A549 treated with dexamethasone at 1 μM for 4 hours (cell line): ENCODE data around the gene KLK12. TPM values are rescaled to one million over a fixed set of nuclear protein-coding genes. Genes with fewer than 3 reads are reported as not detected.

ENCODE experiments used
- total RNA-seq: library from RNA; stranded (reverse); fragments of 200-300 nt; extraction: Qiagen RNA extraction; gene quantifications from 5 replicates; pipeline ENCODE4 v1.2.3, GENCODE V29; 2022

The KLK12 gene, protein sequence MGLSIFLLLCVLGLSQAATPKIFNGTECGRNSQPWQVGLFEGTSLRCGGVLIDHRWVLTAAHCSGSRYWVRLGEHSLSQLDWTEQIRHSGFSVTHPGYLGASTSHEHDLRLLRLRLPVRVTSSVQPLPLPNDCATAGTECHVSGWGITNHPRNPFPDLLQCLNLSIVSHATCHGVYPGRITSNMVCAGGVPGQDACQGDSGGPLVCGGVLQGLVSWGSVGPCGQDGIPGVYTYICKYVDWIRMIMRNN
- not detected in 5 replicates for total RNA-seq

DNA sequence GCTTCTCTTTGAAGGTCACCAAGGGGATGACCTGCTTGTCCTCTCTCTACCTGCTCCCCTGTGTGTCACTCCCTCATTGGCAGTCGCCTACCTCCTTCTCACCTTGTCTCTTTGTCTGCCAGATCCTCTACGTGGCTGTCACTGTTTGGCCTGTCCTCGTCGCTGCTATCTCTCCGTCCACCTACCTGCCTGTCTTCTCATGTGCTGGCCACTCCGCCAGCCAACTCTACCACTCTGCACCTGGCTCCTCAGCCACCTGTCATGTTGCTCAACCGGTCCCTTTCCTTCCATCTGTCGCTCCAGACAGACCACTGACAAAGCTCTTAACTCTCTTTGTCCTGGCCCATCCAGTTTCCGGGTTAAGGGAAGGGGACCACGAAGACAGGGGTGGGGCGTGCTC is at the start of gene KLK12:
Gene KLK12 (minus strand): TSS at position 299 of the 400 bp plus-strand sequence. CDS start 381 bp downstream, outside the sequence.

DNA sequence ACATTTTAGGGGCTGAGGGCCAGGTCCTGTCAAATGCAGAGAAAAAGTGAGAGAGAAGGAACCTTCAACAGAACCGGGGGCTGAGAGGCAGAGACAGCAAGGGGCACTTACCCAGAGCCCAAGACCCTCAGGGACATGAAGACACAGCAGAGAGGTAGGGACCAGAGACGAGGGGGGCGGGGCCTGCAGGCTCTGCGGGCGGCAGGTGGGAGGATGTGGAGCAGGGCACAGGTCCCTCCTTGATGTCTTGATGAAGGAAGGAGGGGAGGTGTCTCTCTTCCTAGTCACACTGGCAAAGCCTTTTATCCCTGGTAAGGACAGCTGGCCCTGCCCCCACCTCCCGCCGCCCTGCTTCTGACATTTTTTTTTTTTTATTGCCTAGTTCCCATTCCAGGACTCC is 47.8 kb upstream of the KLK12 start, which contains the start of gene KLK14:
Gene KLK14 (minus strand): TSS at position 277 of the 400 bp plus-strand sequence. CDS start 273 bp downstream, at position 4.

GRCh38 chr19:51064534-51065220 is 29.9 kb upstream of the KLK12 start, which contains the start of gene KLK13:
KLK13 (minus strand) TSS chr19:51065092; CDS start chr19:51065067, 25 bp downstream.

DNA sequence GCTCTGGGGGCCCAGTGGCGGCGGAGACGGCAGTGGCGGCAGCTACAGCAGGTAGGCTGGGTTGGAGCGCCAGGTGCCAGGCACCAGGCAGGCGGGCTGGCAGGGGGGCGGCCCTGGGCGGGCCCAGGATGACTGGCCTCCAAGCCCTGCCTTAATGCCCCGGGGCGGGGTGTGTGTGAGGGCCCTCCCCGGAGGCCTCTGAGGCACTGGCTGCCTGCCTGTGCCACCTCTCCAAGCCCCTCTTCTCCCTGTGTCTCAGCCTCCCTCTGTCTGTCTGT is 8.3 kb downstream of the KLK12 start, which contains the start of gene KLK11:
Gene KLK11 (minus strand): TSS at position 63 of the 278 bp plus-strand sequence. CDS start 985 bp downstream, outside the sequence.

GRCh38 chr19:51019544-51019925 is 15.3 kb downstream of the KLK12 start, which contains the start of gene KLK10:
KLK10 (minus strand) TSS chr19:51019709; CDS start chr19:51019130, 579 bp downstream.

GRCh38 chr19:51001515-51001914 is 33.3 kb downstream of the KLK12 start, which contains the start of gene KLK8:
KLK8 (minus strand) TSS chr19:51001604; CDS start chr19:51001167, 437 bp downstream.

GRCh38 chr19:50983625-50984292 is 51.0 kb downstream of the KLK12 start, which contains the start of gene KLK7:
KLK7 (minus strand) TSS chr19:50983917; CDS start chr19:50982399, 1,518 bp downstream.

Other genes starting within 250 kb of the KLK12 start
- gene ACP4, start 244.6 kb downstream of the KLK12 start, total RNA-seq, result not detected in 5 replicates
- gene KLK1, start 211.2 kb downstream of the KLK12 start, total RNA-seq, result 0.13 to 0.20 TPM (median 0.16 TPM) in 3 of 5 replicates, not detected in the others
- gene KLK15, start 201.4 kb downstream of the KLK12 start, total RNA-seq, result not detected in 5 replicates
- 0.12 TPM in 1 of 5 replicates, not detected in the others for gene KLK3, start 180.1 kb downstream of the KLK12 start, total RNA-seq
- 0.16 to 0.22 TPM in 2 of 5 replicates, not detected in the others for gene KLK2, start 161.6 kb downstream of the KLK12 start, total RNA-seq
- 0.11 to 0.13 TPM in 2 of 5 replicates, not detected in the others for gene KLK4, start 123.6 kb downstream of the KLK12 start, total RNA-seq
- gene KLK5, start 82.0 kb downstream of the KLK12 start, total RNA-seq, result 0.15 TPM in 1 of 5 replicates, not detected in the others
- 0.15 to 0.56 TPM (median 0.21 TPM) in 5 replicates for gene KLK6, start 65.4 kb downstream of the KLK12 start, total RNA-seq
- gene KLK7, start 51.1 kb downstream of the KLK12 start, total RNA-seq, result not detected in 5 replicates
- gene KLK8, start 33.4 kb downstream of the KLK12 start, total RNA-seq, result not detected in 5 replicates
- gene KLK10, start 15.3 kb downstream of the KLK12 start, total RNA-seq, result 0.21 to 0.53 TPM (median 0.31 TPM) in 5 replicates
- gene KLK11, start 8.4 kb downstream of the KLK12 start, total RNA-seq, result 0.12 TPM in 1 of 5 replicates, not detected in the others
- 0.09 to 0.14 TPM (median 0.12 TPM) in 3 of 5 replicates, not detected in the others for gene KLK13, start 30.1 kb upstream of the KLK12 start, total RNA-seq
- gene KLK14, start 47.9 kb upstream of the KLK12 start, total RNA-seq, result 0.26 to 0.54 TPM (median 0.39 TPM) in 4 of 5 replicates, not detected in the other
- 5.2 to 11.6 TPM (median 9.9 TPM) in 5 replicates for gene CTU1, start 73.4 kb upstream of the KLK12 start, total RNA-seq
- 0.05 to 0.07 TPM (median 0.05 TPM) in 4 of 5 replicates, not detected in the other for gene SIGLEC9, start 89.9 kb upstream of the KLK12 start, total RNA-seq
- not detected in 5 replicates for gene SIGLEC7, start 107.3 kb upstream of the KLK12 start, total RNA-seq
- 0.06 to 0.08 TPM (median 0.07 TPM) in 3 of 5 replicates, not detected in the others for gene CD33, start 190.1 kb upstream of the KLK12 start, total RNA-seq
- 0.08 TPM in 1 of 5 replicates, not detected in the others for gene SIGLECL1, start 216.1 kb upstream of the KLK12 start, total RNA-seq